SK-N-MC (cell line): ENCODE measurements around the gene ITGB1BP2.
"Not testable (repeated sequence)": the region's sequence is repeated elsewhere in the genome, so short reads cannot be mapped to it uniquely, and the experiment has no call there.

ENCODE experiments used
- EZH2 ChIP-seq: fragments of 200-600 bp; sonication (generic); IDR thresholded peaks from one replicate; pipeline ENCODE4 v1.6.1; 2017; ENCODE audit warnings: antibody characterized with exemption
- FOXP2 ChIP-seq: optimal IDR thresholded peaks from 2 replicates; pipeline ENCODE3; 2011; ENCODE audit warnings: mild to moderate bottlenecking, moderate library complexity; ENCODE audit not compliant: insufficient read depth; ENCODE audit errors: extremely low read length, control extremely low read depth
- POLR2AphosphoS5 ChIP-seq: IDR thresholded peaks from 2 replicates; pipeline ENCODE4 v1.6.1; 2012; ENCODE audit warnings: mild to moderate bottlenecking, low read depth, low read length, borderline replicate concordance

- TF ChIP-seq EZH2, POLR2AphosphoS5, FOXP2: not testable (repeated sequence)
These were observed 32.9 kb upstream of the ITGB1BP2 start for GRCh38 chrX:71268624-71269023.
